Endothelial cell of umbilical vein (primary cell): ENCODE results near the gene SLC6A20. TPM values are rescaled to one million over a fixed set of nuclear protein-coding genes. Genes with fewer than 3 reads are reported as not detected.

Experiments used
- BruUV-seq: library from RNA; stranded (reverse); fragments of 400-500 nt; replicated peaks from 2 replicates; lab custom pipeline; 2021; lab: Mats Ljungman, UMichigan
- CTCF ChIA-PET: fragments of 300-600, 350-600 bp; sonication (Branson Sonifier 250); formaldehyde crosslinking; loops from one replicate; lab custom pipeline; 2021; ENCODE audit warnings: antibody characterized with exemption, inconsistent platforms; lab: Charles Lee
- POLR2A ChIA-PET: fragments of 300-600, 350-600 bp; sonication (Branson Sonifier 250); formaldehyde crosslinking; loops from one replicate; lab custom pipeline; 2021; ENCODE audit warnings: antibody characterized with exemption, inconsistent platforms; lab: Charles Lee
- DNase-seq: peaks from one replicate; pipeline ENCODE4 v3.0.0-alpha.2; 2011; ENCODE audit warnings: low read depth, low spot score
- FAIRE-seq: peaks from 2 replicates; lab custom pipeline; 2011; peaks lifted over from hg19 to GRCh38; lab: Jason Lieb, UNC
- H2AFZ ChIP-seq: 2 replicates; pipeline ENCODE4 v1.6.0; 2012; ENCODE audit warnings: low read depth, low read length, control low read depth, inconsistent platforms
- H3K27ac ChIP-seq: 2 replicates; pipeline ENCODE4 v1.5.1; 2011; ENCODE audit warnings: low read depth, mild to moderate bottlenecking, control low read depth, low read length, moderate library complexity; ENCODE audit not compliant: insufficient read depth
- H3K27me3 ChIP-seq, 2 experiments: 2 replicates each; pipeline versions ENCODE4 v1.6.0 to v1.6.1; 2011; ENCODE audit warnings: low read length in 2 of 2, mixed read lengths in 1 of 2; ENCODE audit not compliant: control insufficient read depth in 2 of 2, insufficient read depth in 2 of 2
- H3K36me3 ChIP-seq, 2 experiments: 2 replicates in 1 of 2; 3 replicates in 1 of 2; pipeline ENCODE4 v1.5.1; 2011; ENCODE audit warnings: low read length in 2 of 2, mild to moderate bottlenecking in 1 of 2, moderate library complexity in 1 of 2; ENCODE audit not compliant: control insufficient read depth in 2 of 2, insufficient read depth in 2 of 2; ENCODE audit errors: extremely low read depth in 1 of 2
- H3K4me1 ChIP-seq: 3 replicates; pipeline ENCODE4 v1.5.1; 2011; ENCODE audit warnings: mild to moderate bottlenecking, low read length; ENCODE audit not compliant: control insufficient read depth, insufficient read depth; ENCODE audit errors: extremely low read depth
- H3K4me2 ChIP-seq: 2 replicates; pipeline ENCODE4 v1.6.1; 2011; ENCODE audit warnings: low read length, control low read depth, mixed read lengths; ENCODE audit not compliant: insufficient read depth
- H3K4me3 ChIP-seq, 3 experiments: fragments of 200-600 bp in 1 of 3; sonication (generic), shearing (Covaris generic) in 1 of 3; replicated peaks in 1 of 3; 2 replicates each; pipeline ENCODE4 v1.5.1; 2011 to 2016; ENCODE audit warnings: control low read depth in 3 of 3, low read length in 3 of 3, mild to moderate bottlenecking in 2 of 3, inconsistent platforms in 1 of 3, low read depth in 1 of 3, moderate library complexity in 1 of 3; ENCODE audit not compliant: insufficient read depth in 1 of 3
- H3K79me2 ChIP-seq: 2 replicates; pipeline ENCODE4 v1.6.0; 2012; ENCODE audit warnings: low read length, inconsistent platforms; ENCODE audit not compliant: control insufficient read depth, insufficient read depth
- H3K9ac ChIP-seq: replicated peaks from 2 replicates; pipeline ENCODE3; 2011; ENCODE audit warnings: low read length, control low read depth; ENCODE audit not compliant: insufficient read depth; ENCODE audit errors: extremely low read depth
- H3K9me1 ChIP-seq: replicated peaks from 3 replicates; pipeline ENCODE4 v1.6.0; 2011; ENCODE audit warnings: mild to moderate bottlenecking, low read length; ENCODE audit not compliant: control insufficient read depth, insufficient read depth; ENCODE audit errors: extremely low read depth
- H3K9me3 ChIP-seq: replicated peaks from 2 replicates; pipeline ENCODE4 v1.5.1; 2012; ENCODE audit warnings: low read length, inconsistent platforms; ENCODE audit not compliant: control insufficient read depth, insufficient read depth
- H4K20me1 ChIP-seq: replicated peaks from 2 replicates; pipeline ENCODE3; 2011; ENCODE audit warnings: mild to moderate bottlenecking, low read length; ENCODE audit not compliant: control insufficient read depth, insufficient read depth; ENCODE audit errors: extremely low read depth
- CTCF ChIP-seq, 2 donors: IDR thresholded peaks; 1 replicate in 1 of 2; 2 replicates in 1 of 2; pipeline ENCODE4 v1.5.1; 2011; ENCODE audit warnings: low read length in 2 of 2, mild to moderate bottlenecking in 2 of 2, moderate library complexity in 2 of 2, control low read depth in 1 of 2, inconsistent platforms in 1 of 2, low read depth in 1 of 2; ENCODE audit not compliant: insufficient read depth in 1 of 2; ENCODE audit errors: extremely low read depth in 1 of 2
- FOS ChIP-seq: IDR thresholded peaks from 2 replicates; pipeline ENCODE4 v1.6.1; 2011; ENCODE audit warnings: mild to moderate bottlenecking, low read length, moderate library complexity, borderline replicate concordance; ENCODE audit not compliant: insufficient read depth
- GATA2 ChIP-seq: IDR thresholded peaks from 2 replicates; pipeline ENCODE4 v1.7.0; 2011; ENCODE audit warnings: low read depth, mild to moderate bottlenecking, moderate library complexity, mixed read lengths, low read length; ENCODE audit not compliant: insufficient read length, insufficient read depth
- JUN ChIP-seq: IDR thresholded peaks from 2 replicates; pipeline ENCODE4 v1.6.1; 2011; ENCODE audit warnings: borderline replicate concordance, low read depth; ENCODE audit not compliant: insufficient read length, insufficient read depth
- POLR2A ChIP-seq: IDR thresholded peaks from 2 replicates; pipeline ENCODE4 v1.6.1; 2012; ENCODE audit warnings: low read depth, mild to moderate bottlenecking, control low read depth, low read length
- POLR2AphosphoS5 ChIP-seq: IDR thresholded peaks from 2 replicates; pipeline ENCODE4 v1.6.1; 2012; ENCODE audit warnings: low read depth, mild to moderate bottlenecking, control low read depth, low read length, moderate library complexity; ENCODE audit not compliant: insufficient read depth
- dilution Hi-C: fragments of 300-500 bp; cut with MboI; formaldehyde crosslinking; loops from one replicate; pipeline ENCODE4 v1.15.0; 2019; ENCODE audit warnings: low sequenced_read_pairs; ENCODE audit not compliant: extremely low pct_ligation_motif_present
- intact Hi-C: fragments of 100-400 bp; cut with micrococcal nuclease; formaldehyde crosslinking; loops from one replicate; pipeline ENCODE4 v1.10.0; 2022
- polyA plus RNA-seq, 4 experiments: library from polyadenylated mRNA; depleted of rRNA in 3 of 4; stranded (reverse) in 3 of 4; unstranded in 1 of 4; fragments of >200 nt; gene quantifications; 2 replicates each; pipeline versions ENCODE4 v1.2.1 to v1.2.3, GENCODE V29; 2011 to 2012; ENCODE audit warnings: missing spikeins in 1 of 4
- total RNA-seq: library from RNA; stranded (reverse); gene quantifications from 2 replicates; pipeline ENCODE4 v1.2.3, GENCODE V29; 2021
- TF ChIP-seq, protein P1 (sequence below): IDR thresholded peaks from 2 replicates; pipeline ENCODE4 v1.6.1; 2011; ENCODE audit not compliant: insufficient read depth, insufficient read length

SLC6A20 gene
- total and polyA plus RNA-seq, 2 donors (not counting 3 experiments of a cell fraction or from before 2014, with no cell fraction given): not detected

DNA sequence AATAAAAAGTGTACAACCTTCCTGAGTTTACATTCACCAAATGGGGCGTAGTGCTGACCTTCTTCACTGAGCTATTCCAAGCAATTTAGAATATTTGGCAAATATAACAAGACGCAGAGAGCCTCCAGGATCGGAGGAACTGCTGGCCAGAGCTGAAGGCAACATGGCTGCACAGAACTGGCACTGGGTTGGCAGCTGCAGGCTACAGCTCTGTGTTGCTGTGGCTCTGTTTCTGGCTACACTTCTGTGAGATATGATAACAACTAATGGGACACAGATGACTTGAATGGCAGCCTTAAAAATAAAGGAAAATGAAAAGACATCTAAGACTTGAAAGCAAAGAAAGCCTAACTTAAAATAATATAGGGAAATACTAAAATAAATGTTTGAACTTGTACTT lies 10.8 kb upstream of the SLC6A20 start:
- FAIRE-seq: no peak
- dilution Hi-C loops: no loop called here
- no peaks in the 10 kb centered on the region for H4K20me1 ChIP-seq

More for the DNA sequence above, 10.8 kb upstream of the SLC6A20 start:
- DNase-seq: no peak
- ChIA-PET CTCF (interaction anchor here (0.9 to 1.1 kb wide), 3 partner anchors 11 to 34 kb away, joined by 3 read pairs; no protein-coding TSS in a partner anchor), POLR2A (no interaction called here)
- Histone ChIP-seq H3K9ac (no peak overlapping the region), H3K4me1 (no peaks in the 10 kb centered on the region), H3K36me3 (no peaks in the 10 kb centered on the region), H2AFZ (no peak overlapping the region), H3K4me2 (no peak overlapping the region), H3K27ac (no peak overlapping the region), H3K79me2 (no peaks in the 10 kb centered on the region), H3K27me3 (peaks cover 0 to under 1% of the 10 kb centered on the region in 2 experiments), H3K9me1 (no peaks in the 10 kb centered on the region), H3K9me3 (no peaks in the 10 kb centered on the region), H3K4me3 (no peak overlapping the region)
- intact Hi-C loops: no loop called here
- no peak for TF ChIP-seq POLR2AphosphoS5
- no peak for TF ChIP-seq JUN
- TF ChIP-seq GATA2: no peak
- no peak for TF ChIP-seq CTCF (IDR thresholded peaks at IDR 0.05; ENCODE audit: extremely low read depth in 1 of 2, insufficient read depth in 1 of 2, low read depth in 1 of 2, low read length in 2 of 2)
- TF ChIP-seq, protein P1, sequence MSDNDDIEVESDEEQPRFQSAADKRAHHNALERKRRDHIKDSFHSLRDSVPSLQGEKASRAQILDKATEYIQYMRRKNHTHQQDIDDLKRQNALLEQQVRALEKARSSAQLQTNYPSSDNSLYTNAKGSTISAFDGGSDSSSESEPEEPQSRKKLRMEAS: no peak
- TF ChIP-seq FOS: no peak
- TF ChIP-seq POLR2A: no peak
- no TSS peak for BruUV-seq
